K562 (cell line): ENCODE data around the gene NEDD8. TPM values are rescaled to one million over a fixed set of nuclear protein-coding genes. Genes with fewer than 3 reads are reported as not detected.

Experiments used
- ATAC-seq: fragments of 200-7000 bp; cut with Tn5 transposase; 3 replicates; pipeline ENCODE4 v1.9.1; 2020; ENCODE audit warnings: moderate library complexity
- BruUV-seq: library from RNA; stranded (reverse); fragments of 400-500 nt; replicated peaks from 2 replicates; lab custom pipeline; 2021; lab: Mats Ljungman, UMichigan
- CTCF ChIA-PET: fragments of 300-600 bp; formaldehyde crosslinking; extraction: SDS; loops from one replicate; lab custom pipeline; 2021; ENCODE audit warnings: low intra/inter-chr PET ratio; lab: Yijun Ruan, JAX
- POLR2A ChIA-PET: fragments of 300-600, 350-650 bp; sonication (Branson Sonifier 250); formaldehyde crosslinking; extraction: SDS; loops from one replicate; lab custom pipeline; 2021; ENCODE audit warnings: antibody characterized with exemption, inconsistent platforms; lab: Yijun Ruan, JAX
- DNase-seq, 4 experiments: peaks; one replicate each; pipeline versions ENCODE4 v3.0.0 to v3.0.0-alpha.2; 2011 to 2018; ENCODE audit warnings: low spot score in 3 of 4, mixed read lengths in 3 of 4; ENCODE audit errors: extremely low read depth in 1 of 4
- FAIRE-seq: peaks from 2 replicates; lab custom pipeline; 2011; peaks lifted over from hg19 to GRCh38; lab: Jason Lieb, UNC
- H2AFZ ChIP-seq: 2 replicates; pipeline ENCODE4 v1.6.0; 2011; ENCODE audit warnings: low read depth, low read length, control low read depth, inconsistent platforms
- H3K27ac ChIP-seq: fragments of 200-600 bp; 3 replicates; pipeline ENCODE4 v1.8.0; 2011; ENCODE audit warnings: low read depth, mild to moderate bottlenecking, control low read depth, inconsistent platforms, low read length, moderate library complexity, mixed read lengths; ENCODE audit errors: extremely low read depth
- H3K27me3 ChIP-seq, 2 experiments: fragments of 300-600 bp in 1 of 2; 2 replicates in 1 of 2; 3 replicates in 1 of 2; pipeline versions ENCODE4 v1.6.0 to v1.8.0; 2011; ENCODE audit warnings: inconsistent platforms in 2 of 2, low read length in 2 of 2, mild to moderate bottlenecking in 1 of 2, mixed read lengths in 1 of 2, moderate library complexity in 1 of 2; ENCODE audit not compliant: control insufficient read depth in 2 of 2, insufficient read depth in 2 of 2
- H3K36me3 ChIP-seq: fragments of 300-600 bp; 3 replicates; pipeline ENCODE4 v1.8.0; 2011; ENCODE audit warnings: mild to moderate bottlenecking, low read length, inconsistent platforms; ENCODE audit not compliant: control insufficient read depth, insufficient read depth
- H3K4me1 ChIP-seq, 2 experiments: fragments of 200-600 bp in 1 of 2; replicated peaks in 1 of 2; 2 replicates in 1 of 2; 3 replicates in 1 of 2; pipeline versions ENCODE4 v1.5.1 to v1.8.0; 2011; ENCODE audit warnings: inconsistent platforms in 2 of 2, low read length in 2 of 2, mild to moderate bottlenecking in 1 of 2, mixed read lengths in 1 of 2, moderate library complexity in 1 of 2; ENCODE audit not compliant: control insufficient read depth in 2 of 2, insufficient read depth in 2 of 2
- H3K4me2 ChIP-seq: 2 replicates; pipeline ENCODE4 v1.6.1; 2011; ENCODE audit warnings: low read length, control low read depth, inconsistent platforms, mixed read lengths; ENCODE audit not compliant: insufficient read depth
- H3K4me3 ChIP-seq: fragments of 200-600 bp; sonication (generic), shearing (Covaris generic); 2 replicates; pipeline ENCODE4 v1.5.1; 2016; ENCODE audit warnings: control low read depth, inconsistent platforms
- H3K79me2 ChIP-seq: fragments of 200-600 bp; 3 replicates; pipeline ENCODE4 v1.8.0; 2011; ENCODE audit warnings: low read length, inconsistent platforms; ENCODE audit not compliant: control insufficient read depth, insufficient read depth
- H3K9ac ChIP-seq, 2 experiments: 2 replicates each; pipeline versions ENCODE4 v1.6.0 to v1.6.1; 2011; ENCODE audit warnings: low read depth in 2 of 2, low read length in 2 of 2, control low read depth in 1 of 2, inconsistent platforms in 1 of 2, mild to moderate bottlenecking in 1 of 2, mixed read lengths in 1 of 2; ENCODE audit not compliant: insufficient read depth in 1 of 2
- H3K9me1 ChIP-seq: one replicate; pipeline ENCODE4 v1.6.0; 2011; ENCODE audit warnings: inconsistent platforms, mild to moderate bottlenecking, low read length, moderate library complexity; ENCODE audit not compliant: control insufficient read depth, insufficient read depth
- H3K9me3 ChIP-seq: replicated peaks from 2 replicates; pipeline ENCODE4 v1.5.1; 2011; ENCODE audit warnings: low read depth, low read length, inconsistent platforms; ENCODE audit not compliant: control insufficient read depth, insufficient read depth
- H4K20me1 ChIP-seq: replicated peaks from 2 replicates; pipeline ENCODE4 v1.6.1; 2011; ENCODE audit warnings: low read length, inconsistent platforms, mixed read lengths; ENCODE audit not compliant: control insufficient read depth, insufficient read depth
- BRCA1 ChIP-seq, 2 experiments: fragments of 450-650 bp in 1 of 2; sonication (generic) in 1 of 2; formaldehyde crosslinking in 1 of 2; IDR thresholded peaks; 2 replicates each; pipeline versions ENCODE4 v1.5.0 to v1.6.1; 2017 to 2020; ENCODE audit warnings: mild to moderate bottlenecking in 1 of 2, missing genetic modification reagents in 1 of 2
- PRDM10 ChIP-seq: fragments of 450-650 bp; IDR thresholded peaks from 2 replicates; pipeline ENCODE4 v1.6.1; 2018; ENCODE audit not compliant: partially characterized antibody
- WGBS: fragments of 100-300 bp; shearing (Covaris generic); methylation state at CpG from one replicate; pipeline ENCODE4 v1.1.6; 2016; ENCODE audit warnings: low coverage, mixed read lengths; ENCODE audit not compliant: insufficient coverage; ENCODE audit errors: missing lambda C conversion rate; 5-methylcytosine and 5-hydroxymethylcytosine counted together
- in situ Hi-C: fragments of 300-500 bp; cut with MboI; formaldehyde crosslinking; loops from 4 replicates; pipeline ENCODE4 v1.15.0; 2018; ENCODE audit warnings: inconsistent platforms, mixed read lengths
- intact Hi-C: fragments of 100-400 bp; cut with micrococcal nuclease; formaldehyde crosslinking; loops from 2 replicates; pipeline ENCODE4 v1.14.2; 2022
- polyA plus RNA-seq, 8 experiments: library from polyadenylated mRNA; depleted of rRNA in 4 of 8; stranded (reverse) in 5 of 8; unstranded in 3 of 8; fragments of >200 nt; fragmentation: Nextera tagmentation in 2 of 8; fragmentation: Illumina TruSeq in 1 of 8; extraction: Ambion mirVana in 2 of 8; extraction: Trizol in 1 of 8; gene quantifications; 2 replicates each; pipeline versions ENCODE4 v1.2.1 to v1.2.3, GENCODE V29; 2011 to 2014; ENCODE audit warnings: inconsistent platforms in 1 of 8, missing spikeins in 1 of 8
- total RNA-seq, 7 experiments: library from RNA; depleted of rRNA in 6 of 7; stranded (reverse); fragments of >200 nt in 6 of 7; fragmentation: Illumina TruSeq in 2 of 7; extraction: Trizol in 2 of 7; gene quantifications; 2 replicates each; pipeline versions ENCODE4 v1.2.1 to v1.2.3, GENCODE V29; 2011 to 2021; ENCODE audit warnings: low replicate concordance in 1 of 7

NEDD8 gene
- total and polyA plus RNA-seq, 9 of the 15 experiments (the other 6 are each of a cell fraction or from before 2014, with no cell fraction given), result 142 to 691 (median 260) TPM

- in situ Hi-C loops (no loop called here), intact Hi-C loops (no loop called here)
- Histone ChIP-seq H3K4me1 (peaks cover 15 to 22% of the 10 kb centered on the region in 2 experiments), H4K20me1 (no peaks in the 10 kb centered on the region; the same call in 1 of the 2 replicates), H3K9me3 (no peaks in the 10 kb centered on the region), H3K27ac (no peak overlapping the region), H3K4me3 (no peak overlapping the region), H3K36me3 (peaks cover 66% of the 10 kb centered on the region), H3K9ac (no peak overlapping the region), H2AFZ (no peak overlapping the region), H3K27me3 (no peaks in the 10 kb centered on the region), H3K79me2 (peaks cover 16% of the 10 kb centered on the region), H3K4me2 (no peak overlapping the region), H3K9me1 (no peaks in the 10 kb centered on the region)
- TF ChIP-seq BRCA1 (IDR thresholded peaks at IDR 0.05), result no peak
- no peak for TF ChIP-seq BRCA1 (CRISPR knock-in tag; IDR thresholded peaks at IDR 0.05)
- peak; percentile 80 for TF ChIP-seq PRDM10
- ATAC-seq (no peak), DNase-seq (no peak), FAIRE-seq (no peak)
- POLR2A ChIA-PET, result interaction anchor here (0.6 to 1.3 kb wide), 3 partner anchors 24 to 84 kb away, joined by 3 read pairs; no protein-coding TSS in a partner anchor
- BruUV-seq, result no TSS peak
- CTCF ChIA-PET, result no interaction called here
- 91% methylated on average over 3 of the region's 5 CpGs for WGBS
Measured at GRCh38 chr14:24238527-24239037, 6.4 kb upstream of the NEDD8 start.
